Measurements from ENCODE around the gene PCSK6. TPM values are rescaled to one million over a fixed set of nuclear protein-coding genes. Genes with fewer than 3 reads are reported as not detected.

The PCSK6 gene
- total RNA-seq, 2 donors from 2014 or later, result 29.9 to 39.5 TPM

DNA sequence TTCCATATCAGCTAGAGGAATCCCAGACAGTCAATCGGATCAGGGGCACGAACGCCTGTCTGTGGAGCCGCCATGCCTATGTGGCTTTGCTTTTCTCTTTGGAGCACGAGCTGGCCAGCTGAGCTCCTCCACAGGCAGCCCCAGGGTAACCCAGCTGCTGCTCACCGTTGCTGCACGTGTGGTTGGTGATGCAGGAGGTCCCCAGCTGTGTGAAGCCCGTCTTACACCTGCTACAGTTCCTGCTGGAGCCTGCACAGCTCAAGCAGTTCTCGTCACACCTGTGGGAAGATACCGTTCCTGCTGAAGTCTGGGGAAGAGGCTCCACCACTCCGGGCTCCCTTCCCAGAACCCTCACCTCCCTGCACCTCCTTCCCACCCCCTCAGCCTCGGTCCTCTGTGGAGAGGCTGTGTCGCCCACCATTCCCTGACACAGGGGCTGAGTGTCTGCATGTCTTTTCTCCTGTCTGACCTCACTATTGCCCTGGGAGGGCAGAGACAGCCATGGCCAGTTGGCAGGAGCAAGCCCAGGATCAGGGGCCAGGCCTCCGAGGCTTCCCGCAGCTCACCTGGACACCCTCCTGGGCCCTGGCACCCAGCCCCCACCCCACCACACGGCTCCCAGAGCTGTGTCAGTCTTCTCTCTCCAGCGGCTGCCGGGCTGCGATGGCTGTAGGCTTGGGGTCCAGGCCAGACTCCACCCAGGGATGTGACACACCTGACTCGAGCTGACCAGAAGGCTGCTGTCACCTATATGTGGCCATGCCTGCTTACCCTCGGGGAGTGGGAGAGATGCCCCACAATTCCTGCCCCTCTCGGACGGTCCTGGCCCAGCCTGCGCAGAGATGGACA lies 182.2 kb downstream of the PCSK6 start:
- no peaks in the 10 kb centered on the region for H3K36me3 ChIP-seq
- intact Hi-C loops (cut with DNase I), result loop anchor here (5.0 kb wide), 1 partner anchor 185 kb away; no protein-coding TSS in a partner anchor
- no peak overlapping the region for H3K9ac ChIP-seq (ENCODE audit: low read depth in 2 of 2, low read length in 2 of 2)
- no peaks in the 10 kb centered on the region for H3K4me1 ChIP-seq
- H3K4me3 ChIP-seq, result no peak overlapping the region
- H3K27me3 ChIP-seq, result no peaks in the 10 kb centered on the region
- TF ChIP-seq, protein P1, sequence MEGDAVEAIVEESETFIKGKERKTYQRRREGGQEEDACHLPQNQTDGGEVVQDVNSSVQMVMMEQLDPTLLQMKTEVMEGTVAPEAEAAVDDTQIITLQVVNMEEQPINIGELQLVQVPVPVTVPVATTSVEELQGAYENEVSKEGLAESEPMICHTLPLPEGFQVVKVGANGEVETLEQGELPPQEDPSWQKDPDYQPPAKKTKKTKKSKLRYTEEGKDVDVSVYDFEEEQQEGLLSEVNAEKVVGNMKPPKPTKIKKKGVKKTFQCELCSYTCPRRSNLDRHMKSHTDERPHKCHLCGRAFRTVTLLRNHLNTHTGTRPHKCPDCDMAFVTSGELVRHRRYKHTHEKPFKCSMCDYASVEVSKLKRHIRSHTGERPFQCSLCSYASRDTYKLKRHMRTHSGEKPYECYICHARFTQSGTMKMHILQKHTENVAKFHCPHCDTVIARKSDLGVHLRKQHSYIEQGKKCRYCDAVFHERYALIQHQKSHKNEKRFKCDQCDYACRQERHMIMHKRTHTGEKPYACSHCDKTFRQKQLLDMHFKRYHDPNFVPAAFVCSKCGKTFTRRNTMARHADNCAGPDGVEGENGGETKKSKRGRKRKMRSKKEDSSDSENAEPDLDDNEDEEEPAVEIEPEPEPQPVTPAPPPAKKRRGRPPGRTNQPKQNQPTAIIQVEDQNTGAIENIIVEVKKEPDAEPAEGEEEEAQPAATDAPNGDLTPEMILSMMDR (IDR thresholded peaks at IDR 0.05), result no peak
- no peak for DNase-seq
- H3K9me3 ChIP-seq, result no peaks in the 10 kb centered on the region
- H3K27ac ChIP-seq, result no peak overlapping the region

DNA sequence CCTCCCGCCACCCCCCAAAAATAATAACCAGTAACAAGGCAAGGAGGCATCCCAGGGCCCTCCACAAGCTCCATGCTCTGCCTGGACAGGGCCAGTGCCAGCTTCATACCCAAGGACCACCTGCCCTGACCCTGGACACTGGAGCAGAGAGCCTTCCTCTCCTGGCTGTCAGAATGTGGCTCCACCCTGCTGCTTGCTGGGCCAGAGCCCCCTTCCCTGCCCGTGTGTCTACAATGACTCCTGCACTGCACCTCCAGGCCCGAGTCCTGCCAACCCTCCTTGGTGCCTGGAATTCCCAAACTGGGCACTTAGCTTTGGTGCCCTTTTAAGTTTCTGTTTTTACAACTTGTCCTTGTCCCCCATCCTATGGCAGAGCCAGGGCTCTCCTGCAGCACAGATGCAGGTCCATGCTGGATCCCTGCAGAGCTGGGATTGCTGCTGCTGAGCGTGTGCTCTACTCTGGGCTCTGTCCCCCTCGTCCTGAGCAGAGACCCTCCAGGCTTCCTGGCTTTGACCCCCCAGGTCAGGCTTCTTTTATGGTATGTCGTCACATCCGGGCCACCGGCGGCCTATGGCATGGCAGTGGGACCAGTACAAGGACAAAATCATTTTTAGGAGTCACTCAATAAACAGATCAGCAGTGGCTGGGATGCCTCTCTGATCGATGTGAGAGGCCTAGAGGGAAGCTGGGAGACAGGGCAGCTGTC lies 183.0 kb downstream of the PCSK6 start:
- H3K27ac ChIP-seq, result no peak overlapping the region
- no peaks in the 10 kb centered on the region for H3K9me3 ChIP-seq
- no peak overlapping the region for H3K9ac ChIP-seq (ENCODE audit: low read depth in 2 of 2, low read length in 2 of 2)
- H3K27me3 ChIP-seq, result no peaks in the 10 kb centered on the region
- H3K4me1 ChIP-seq, result no peaks in the 10 kb centered on the region
- intact Hi-C loops (cut with DNase I), result loop anchor here (5.0 kb wide), 1 partner anchor 186 kb away; no protein-coding TSS in a partner anchor
- DNase-seq, result no peak
- H3K4me3 ChIP-seq, result no peak overlapping the region
- TF ChIP-seq, protein P1 (IDR thresholded peaks at IDR 0.05), result no peak
- H3K36me3 ChIP-seq, result no peaks in the 10 kb centered on the region

DNA sequence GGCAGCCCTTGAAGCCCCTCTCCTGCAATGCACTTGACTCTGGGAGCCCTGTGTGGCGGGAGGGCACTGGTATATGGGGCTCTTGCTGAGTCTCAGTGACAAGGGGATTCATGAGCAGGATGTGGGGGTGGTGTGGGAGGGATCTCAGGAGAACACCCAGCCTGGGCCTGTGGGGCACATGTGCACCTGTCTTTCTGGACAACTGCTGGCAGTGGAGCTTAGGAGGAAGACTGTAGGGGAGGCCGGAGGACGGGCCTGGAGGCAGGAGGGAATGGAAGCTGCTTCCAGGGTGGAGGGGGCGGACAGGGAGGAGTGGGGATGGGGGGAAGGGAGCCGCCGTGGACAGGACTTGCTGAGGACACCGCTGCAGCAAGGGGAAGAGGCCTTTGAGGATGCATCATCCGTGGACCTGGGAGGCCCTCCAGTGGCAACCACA lies 183.7 kb downstream of the PCSK6 start:
- no peak overlapping the region for H3K9ac ChIP-seq (ENCODE audit: low read depth in 2 of 2, low read length in 2 of 2)
- TF ChIP-seq, protein P1 (IDR thresholded peaks at IDR 0.05), result no peak
- intact Hi-C loops (cut with DNase I), result loop anchor here (5.0 kb wide), 1 partner anchor 186 kb away; no protein-coding TSS in a partner anchor

DNA sequence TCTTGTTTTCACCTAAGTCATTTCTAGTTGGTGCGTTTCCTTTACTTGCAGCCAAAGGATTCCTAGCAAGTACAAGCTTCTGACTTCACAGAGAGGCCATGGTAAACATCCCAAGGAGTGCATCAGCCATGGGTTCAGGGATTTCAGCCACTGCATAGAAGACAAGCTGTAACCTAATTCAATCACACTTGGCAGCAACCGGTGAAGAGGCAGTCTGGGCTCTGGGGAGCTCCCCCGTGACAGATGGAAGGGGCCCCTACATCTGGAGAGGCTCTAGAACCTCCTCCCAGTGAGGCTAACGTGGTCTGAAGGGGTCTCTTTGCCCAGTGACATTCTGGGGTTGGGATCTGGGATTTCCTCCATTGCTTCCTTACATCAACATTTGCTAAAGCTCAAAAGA lies 186.1 kb downstream of the PCSK6 start:
- Histone ChIP-seq H3K9me3 (no peaks in the 10 kb centered on the region), H3K27ac (no peak overlapping the region), H3K4me1 (no peaks in the 10 kb centered on the region), H3K36me3 (no peaks in the 10 kb centered on the region), H3K9ac (ENCODE audit: low read depth in 2 of 2, low read length in 2 of 2) (no peak overlapping the region), H3K27me3 (no peaks in the 10 kb centered on the region), H3K4me3 (no peak overlapping the region)
- DNase-seq, result no peak
- intact Hi-C loops (cut with DNase I), result loop anchor here (5.0 kb wide), 2 partner anchors 274 to 339 kb away; no protein-coding TSS in a partner anchor
- TF ChIP-seq, protein P1 (IDR thresholded peaks at IDR 0.05), result no peak

More for the DNA sequence above, 183.7 kb downstream of the PCSK6 start:
- no peaks in the 10 kb centered on the region for H3K9me3 ChIP-seq
- no peaks in the 10 kb centered on the region for H3K36me3 ChIP-seq
- H3K4me3 ChIP-seq, result no peak overlapping the region
- no peak overlapping the region for H3K27ac ChIP-seq
- H3K27me3 ChIP-seq, result no peaks in the 10 kb centered on the region
- DNase-seq, result no peak
- no peaks in the 10 kb centered on the region for H3K4me1 ChIP-seq
